Activated effector memory CD4-positive, alpha-beta T cell treated with Interleukin-2 at 50 U/mL for 16 hours (primary cell): ENCODE data around the gene GALR3.
"Not testable (repeated sequence)": the region's sequence is repeated elsewhere in the genome, so short reads cannot be mapped to it uniquely, and the experiment has no call there.

Source experiments
- DNase-seq: peaks from one replicate; pipeline ENCODE4 v3.0.0-alpha.2; 2020

GALR3 gene

GRCh38 chr22:37823134-37823985, at the start of gene GALR3:
GALR3 (plus strand) TSS chr22:37823382; CDS start chr22:37823407, 25 bp downstream.
- DNase-seq, result no peak

- DNase-seq, result no peak
Measured at GRCh38 chr22:37774728-37775127, 48.5 kb upstream of the GALR3 start.

- DNase-seq, result no peak
Measured at GRCh38 chr22:37775785-37776638, 47.2 kb upstream of the GALR3 start.

- DNase-seq, result no peak
Measured at GRCh38 chr22:37776639-37777005, 46.6 kb upstream of the GALR3 start.

- no peak for DNase-seq
Measured at GRCh38 chr22:37777122-37777687, 46.0 kb upstream of the GALR3 start.

- no peak for DNase-seq
Measured at GRCh38 chr22:37778370-37779009, 44.7 kb upstream of the GALR3 start.

DNA sequence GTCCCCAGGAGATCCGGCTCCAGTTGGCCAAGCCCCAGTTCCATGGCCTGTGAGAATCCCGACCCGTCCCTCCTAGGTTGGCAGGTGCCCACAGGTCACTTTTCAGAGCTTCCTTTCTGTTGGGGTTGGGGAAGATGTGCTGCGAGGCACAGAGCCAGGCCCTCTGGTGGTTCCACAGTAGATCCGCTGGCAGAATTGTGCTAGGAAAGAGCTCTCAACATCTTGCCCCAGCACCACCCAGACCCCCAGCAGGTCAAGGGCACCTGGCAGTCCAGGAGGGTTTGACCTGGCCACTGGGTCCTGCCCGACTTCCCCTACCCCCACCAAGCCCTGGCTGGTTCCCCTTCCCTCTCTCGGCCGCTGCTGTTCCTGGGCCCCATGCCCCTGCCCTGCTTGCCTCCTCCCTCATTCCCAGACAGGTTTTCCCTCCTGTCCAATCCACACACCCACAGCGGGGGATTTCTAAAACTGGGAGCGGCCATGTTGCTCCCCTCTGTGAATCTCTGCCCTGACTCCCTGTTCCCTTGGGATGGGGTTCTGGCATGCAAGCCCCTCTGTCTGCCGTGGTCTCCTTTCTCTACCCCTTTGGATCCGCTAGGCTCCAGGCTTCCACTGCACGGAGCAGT, 41.6 kb upstream of the GALR3 start:
- no peak for DNase-seq

DNA sequence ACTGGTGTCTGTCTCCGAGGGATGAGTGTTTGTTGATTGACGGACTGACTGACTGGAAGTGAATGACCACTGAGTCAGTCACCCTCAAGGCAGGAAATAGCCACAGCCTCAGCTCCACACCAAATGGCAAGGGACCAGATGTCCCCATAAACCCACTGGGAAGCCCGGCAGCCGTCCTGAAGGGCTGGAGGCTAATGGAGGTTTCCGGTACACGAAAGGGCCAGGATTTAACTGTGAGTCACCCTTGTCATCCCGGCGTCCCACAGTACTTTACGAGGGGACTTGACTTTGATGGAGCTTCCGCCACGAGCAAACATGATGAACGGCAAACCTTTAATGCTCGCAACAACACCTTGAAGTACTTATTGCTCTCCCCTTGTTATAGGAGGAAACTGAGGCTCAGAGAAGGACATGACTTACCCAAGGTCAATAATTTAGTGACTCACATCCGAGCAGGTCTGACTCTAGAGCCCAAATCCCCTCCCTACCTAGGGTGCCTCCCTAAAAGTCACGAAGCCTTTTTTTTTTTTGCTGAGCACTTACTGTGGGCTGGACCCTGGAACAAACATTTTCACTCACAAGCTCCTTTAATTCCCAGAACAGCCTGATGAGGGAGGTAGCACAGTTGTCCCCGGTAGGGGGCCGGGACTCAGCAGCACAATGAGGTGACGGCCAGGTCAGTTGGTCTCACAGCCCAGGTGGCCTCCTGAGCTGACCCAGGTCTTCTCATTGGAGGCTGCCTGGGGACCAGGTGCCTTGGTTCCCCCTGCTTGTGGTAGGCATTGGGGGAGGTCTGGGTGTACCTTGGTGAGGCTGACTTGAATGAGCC, 40.6 kb upstream of the GALR3 start:
- no peak for DNase-seq

DNA sequence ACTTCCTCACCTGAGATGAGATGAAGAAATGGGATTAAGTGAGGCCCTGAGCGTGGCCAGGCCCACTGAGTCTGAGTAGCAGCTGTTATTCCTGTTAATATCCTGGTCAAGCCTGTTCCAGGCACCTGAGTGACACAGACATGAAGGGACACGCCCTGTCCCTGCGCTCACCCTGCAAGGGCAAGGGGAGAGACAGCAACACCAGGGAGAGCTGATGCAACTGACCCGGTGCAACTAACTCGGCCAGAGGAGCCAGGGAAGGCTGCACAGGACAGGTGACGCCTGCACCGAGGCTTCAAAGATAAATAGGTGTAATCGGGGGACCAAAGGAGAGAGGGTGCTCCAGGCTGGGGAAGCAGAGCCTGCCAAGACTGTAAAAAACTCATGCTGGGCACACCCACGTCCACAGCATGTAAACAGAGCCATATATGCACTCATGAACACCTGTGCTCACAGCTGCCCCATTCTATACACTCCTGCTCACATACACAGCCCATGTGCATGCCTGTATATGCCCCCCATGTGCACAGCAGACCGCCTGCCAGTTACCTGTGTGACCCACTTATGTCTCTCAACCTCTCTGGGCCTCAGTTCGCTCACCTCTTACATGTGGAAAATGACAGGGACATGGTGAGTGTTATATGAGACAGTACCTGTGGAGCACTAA, 38.2 kb upstream of the GALR3 start:
- no peak for DNase-seq

GRCh38 chr22:37790234-37790633, 32.9 kb upstream of the GALR3 start:
- DNase-seq, result no peak

- no peak for DNase-seq
Measured at GRCh38 chr22:37792494-37792893, 30.7 kb upstream of the GALR3 start.

- DNase-seq, result no peak
Measured at GRCh38 chr22:37794376-37794775, 28.8 kb upstream of the GALR3 start.

DNA sequence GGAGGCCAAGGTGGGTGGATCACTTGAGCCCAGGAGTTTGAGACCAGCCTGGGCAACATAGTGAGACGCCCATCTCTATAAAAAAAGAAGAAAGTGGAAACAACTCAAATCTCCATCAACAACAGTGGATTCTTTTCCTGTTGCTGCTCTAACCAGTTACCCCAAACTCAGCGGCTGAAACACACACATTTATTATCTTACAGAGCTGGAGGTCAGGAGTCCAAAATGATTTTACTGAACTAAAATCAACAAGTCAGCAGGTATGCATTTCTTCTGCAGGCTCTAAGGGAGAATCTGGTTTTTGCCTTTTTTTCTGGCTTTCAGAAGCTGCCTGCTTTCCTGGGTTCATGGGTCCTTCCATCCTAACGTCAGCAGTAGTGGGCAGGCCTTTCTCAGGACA, 27.1 kb upstream of the GALR3 start:
- DNase-seq, result no peak

- not testable (repeated sequence) for DNase-seq
Measured at GRCh38 chr22:37797259-37797658, 25.9 kb upstream of the GALR3 start.

DNA sequence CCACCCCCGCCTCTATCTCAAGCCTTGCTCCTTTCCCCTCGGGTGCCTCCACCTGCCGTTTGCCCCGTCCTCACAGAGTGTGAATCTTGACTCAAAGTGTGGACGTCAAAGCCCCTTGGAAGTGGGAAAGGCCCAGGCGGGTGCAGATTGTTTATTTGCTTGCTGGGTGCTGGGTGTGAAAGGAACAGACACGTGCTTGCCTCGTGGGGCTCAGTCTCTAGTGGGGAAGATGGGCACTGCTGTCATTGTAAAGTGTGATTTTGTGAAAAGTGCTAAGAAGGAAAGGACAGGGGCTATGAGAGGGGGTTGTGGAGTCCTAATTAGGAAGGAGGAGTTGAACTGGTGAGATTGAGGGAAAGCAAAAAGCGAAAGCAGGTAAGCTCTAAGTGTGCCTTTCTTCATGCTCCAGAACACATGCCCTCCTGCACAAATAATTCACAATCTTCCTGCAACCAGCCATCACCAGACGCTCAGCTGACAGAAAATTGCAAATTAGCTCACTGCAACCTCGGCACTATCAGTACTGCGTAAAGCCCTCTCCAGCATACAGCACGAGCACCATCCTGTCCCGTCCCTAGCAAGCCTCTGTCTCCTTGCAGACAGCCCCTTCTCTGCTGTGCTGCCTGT, 25.2 kb upstream of the GALR3 start:
- no peak for DNase-seq

DNA sequence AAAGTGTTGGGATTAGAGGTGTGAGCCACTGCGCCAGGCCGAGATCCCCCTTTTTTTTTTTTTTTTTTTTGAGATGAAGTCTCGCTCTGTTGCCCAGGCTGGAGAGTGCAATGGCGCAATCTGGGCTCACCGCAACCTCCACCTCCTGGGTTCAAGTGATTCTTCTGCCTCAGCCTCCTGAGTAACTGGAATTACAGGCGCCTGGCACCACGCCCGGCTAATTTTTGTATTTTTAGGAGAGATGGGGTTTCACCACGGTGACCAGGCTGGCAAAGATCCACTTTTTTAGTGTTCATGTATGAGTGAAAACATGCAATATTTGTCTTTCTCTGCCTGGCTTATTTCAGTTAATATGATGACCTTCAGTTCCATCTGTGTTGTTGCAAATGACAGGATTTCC, 23.2 kb upstream of the GALR3 start:
- DNase-seq, result not testable (repeated sequence)

- no peak for DNase-seq
Measured at GRCh38 chr22:37801946-37802309, 21.3 kb upstream of the GALR3 start.

DNA sequence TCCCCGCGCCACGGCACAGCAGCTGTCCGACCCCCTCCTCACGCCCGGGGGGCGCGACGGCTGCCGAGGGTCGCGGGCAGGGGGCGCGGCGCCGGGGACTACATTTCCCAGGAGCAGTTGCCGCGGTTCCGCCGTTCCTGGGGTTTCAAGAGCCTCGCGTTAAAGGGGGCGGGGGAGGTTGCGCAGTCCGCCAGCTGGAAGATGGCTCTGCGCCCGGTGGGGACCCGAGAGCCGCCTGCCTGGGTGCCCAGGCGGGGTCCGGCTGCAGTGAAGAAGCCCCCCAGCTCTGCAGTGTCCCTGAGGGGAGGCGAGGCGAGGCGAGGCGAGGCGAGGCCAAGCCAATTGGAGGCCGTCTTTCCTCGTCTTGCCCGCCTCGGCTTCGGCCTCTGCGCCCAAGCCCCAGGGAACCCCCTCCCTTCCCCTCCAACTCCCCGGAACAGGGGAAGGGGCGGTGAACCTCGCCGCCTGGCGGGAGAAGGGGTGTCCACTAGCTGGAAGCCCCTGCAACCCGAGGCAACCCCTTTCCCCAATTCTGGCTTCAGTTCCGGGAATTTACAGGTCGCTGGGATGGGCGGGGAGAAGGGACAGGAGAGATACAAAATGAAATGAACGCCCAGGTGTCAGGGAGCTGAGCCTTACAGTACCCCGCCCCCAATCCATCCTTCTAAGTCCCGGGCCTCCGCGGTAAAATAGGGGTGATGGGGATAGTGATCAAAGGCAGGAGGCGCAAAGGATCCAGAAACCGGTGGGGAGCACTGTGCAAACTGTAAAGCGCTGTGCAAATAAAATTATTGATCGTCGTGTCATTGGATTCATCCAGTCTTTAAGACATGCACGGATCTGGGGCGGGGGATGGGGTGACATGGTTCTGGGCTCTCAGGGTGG, 20.6 kb upstream of the GALR3 start:
- DNase-seq, result no peak

DNA sequence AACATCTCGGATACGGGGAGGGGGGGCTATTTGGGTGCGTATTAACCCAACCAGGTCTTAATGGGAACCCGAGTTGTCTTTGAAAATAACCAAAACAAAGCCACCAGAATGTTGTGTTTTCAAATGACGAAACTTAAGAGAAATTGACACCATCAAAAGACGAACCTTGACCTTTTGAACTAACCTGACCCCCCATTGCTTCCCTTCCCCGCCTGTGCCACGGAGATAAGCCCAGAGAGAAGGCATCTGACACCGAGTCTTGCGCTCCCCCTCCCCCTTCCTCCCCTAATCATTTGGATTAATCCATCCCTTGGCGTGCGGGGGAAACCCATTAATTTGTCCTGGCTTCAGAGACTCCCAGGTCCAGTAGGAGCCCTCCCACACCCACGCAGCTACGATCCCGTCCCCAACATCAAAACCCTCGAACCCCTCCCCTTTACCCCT, 20.0 kb upstream of the GALR3 start:
- no peak for DNase-seq
